Mesenteric fat pad (tissue), 1 donor: ENCODE data around the gene GABARAPL2. TPM values are rescaled to one million over a fixed set of nuclear protein-coding genes. Genes with fewer than 3 reads are reported as not detected.
A peak's percentile ranks its signal among the peaks of the same experiment; 100 is the strongest.
"Not testable (repeated sequence)": the region's sequence is repeated elsewhere in the genome, so short reads cannot be mapped to it uniquely, and the experiment has no call there.

Source experiments
- DNase-seq: peaks from one replicate; pipeline ENCODE4 v3.0.0-alpha.2; 2020; ENCODE audit warnings: low spot score
- total RNA-seq: library from RNA; stranded (reverse); fragmentation: NEBNext Ultra II Directional; extraction: Animal tissue kit (Norgen Biotek cat#: 25700); gene quantifications from one replicate; pipeline ENCODE4 v1.2.1, GENCODE V29; 2021
- donor health status: DM: yes; HTN: yes; CAD: no.

The GABARAPL2 gene
- total RNA-seq, 1 donor from 2014 or later, result 102 TPM

- no peak for DNase-seq
These were observed 25.0 kb downstream of the GABARAPL2 start for GRCh38 chr16:75590920-75591843.

DNA sequence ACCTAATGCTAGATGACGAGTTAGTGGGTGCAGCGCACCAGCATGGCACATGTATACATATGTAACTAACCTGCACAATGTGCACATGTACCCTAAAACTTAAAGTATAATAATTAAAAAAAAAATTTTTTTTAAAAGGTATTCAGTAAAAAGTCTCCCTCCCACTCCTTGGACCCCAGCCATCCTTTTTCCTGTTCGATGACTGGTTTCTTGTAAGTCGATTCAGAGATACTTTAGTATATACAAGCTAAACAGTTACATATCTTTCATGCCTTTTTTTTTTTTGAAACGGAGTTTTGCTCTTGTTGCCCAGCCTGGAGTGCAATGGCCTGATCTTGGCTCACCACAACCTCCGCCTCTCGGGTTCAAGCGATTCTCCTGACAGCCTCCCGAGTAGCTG is 25.7 kb downstream of the GABARAPL2 start:
- DNase-seq, result not testable (repeated sequence)

- DNase-seq, result no peak
These were observed 27.1 kb downstream of the GABARAPL2 start for GRCh38 chr16:75593308-75593707.

DNA sequence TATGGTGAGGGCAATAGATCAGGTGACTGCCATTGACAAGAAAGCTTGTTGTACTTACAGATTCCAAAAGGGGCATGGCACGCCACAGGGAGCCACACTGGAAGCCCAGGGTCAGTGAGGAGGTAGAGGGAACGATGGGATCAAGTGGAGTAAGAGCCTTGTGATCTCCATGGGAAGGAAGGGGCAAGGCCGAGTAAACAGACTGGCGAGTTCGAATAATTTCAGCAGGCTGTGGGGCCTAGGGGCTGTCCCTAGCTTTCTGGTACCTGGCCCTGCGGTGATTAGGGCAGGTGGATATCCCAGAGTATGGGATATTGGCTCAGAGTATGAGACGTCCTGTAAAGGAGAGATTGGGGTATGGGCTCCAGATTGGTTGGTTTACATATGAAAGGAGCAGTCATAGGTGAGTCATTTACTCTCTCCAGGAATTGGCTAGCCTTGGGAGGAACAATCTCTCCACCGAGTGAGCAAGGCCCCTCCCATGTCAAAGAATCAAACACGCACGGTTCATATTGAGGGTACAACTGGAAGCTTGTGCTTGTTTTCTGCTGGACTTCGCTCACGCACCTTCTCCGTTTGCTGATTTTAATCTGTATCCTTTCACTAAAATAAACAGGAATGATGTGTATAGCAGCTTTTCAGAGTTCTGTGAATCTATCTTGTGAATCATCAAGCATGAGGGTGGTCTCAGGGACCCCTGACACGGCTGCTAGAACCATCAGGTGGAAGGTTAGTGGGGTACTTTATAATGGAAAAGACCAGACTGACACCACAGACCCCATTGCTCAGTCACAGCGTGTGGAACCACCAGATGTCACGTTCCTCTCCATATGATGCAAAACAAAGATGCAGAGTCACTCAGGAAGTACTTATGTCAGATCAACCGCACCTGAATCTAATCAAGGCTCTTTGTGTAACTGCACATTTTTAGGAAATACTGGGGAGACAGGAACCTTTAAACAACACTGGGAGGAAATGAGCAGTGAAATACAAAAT is 27.9 kb downstream of the GABARAPL2 start:
- DNase-seq, result no peak

DNA sequence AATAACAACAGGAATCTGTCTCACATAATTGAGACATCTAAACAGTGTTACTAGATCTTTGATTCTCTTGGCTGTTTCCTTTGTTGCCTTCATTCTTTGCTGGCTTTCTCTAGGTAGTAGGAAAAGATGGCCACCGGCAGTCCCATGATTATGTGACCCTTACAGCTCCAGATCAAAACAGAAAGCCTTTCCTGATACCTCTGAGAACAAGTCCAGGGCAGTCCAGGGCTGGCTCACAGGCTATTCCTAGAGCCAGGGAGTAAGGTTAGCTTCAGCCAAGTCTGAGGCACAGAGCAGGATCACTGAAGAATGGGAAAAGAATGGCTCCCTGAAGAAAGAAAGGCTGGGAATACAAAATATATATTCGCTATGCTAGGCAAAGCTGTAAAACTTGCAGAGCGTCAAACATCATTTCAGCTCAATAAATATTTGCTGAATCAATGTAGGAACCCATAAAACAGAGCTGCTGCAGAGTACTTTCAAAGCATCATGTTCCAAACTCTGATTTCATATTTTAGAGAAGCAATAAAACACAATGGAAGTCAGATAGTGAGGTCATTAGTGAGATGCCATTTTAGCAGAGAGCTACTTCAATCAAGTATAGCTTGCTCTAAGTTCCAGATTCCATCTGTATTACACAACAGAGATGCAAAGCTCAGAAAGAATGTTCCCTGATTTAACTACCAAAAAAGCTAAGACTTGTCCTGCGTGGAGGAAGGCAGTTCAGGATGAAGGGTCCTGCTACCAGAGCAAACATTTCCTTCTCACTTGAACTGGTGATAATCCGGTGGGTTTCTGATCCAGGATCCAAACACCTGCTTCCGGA is 33.5 kb downstream of the GABARAPL2 start:
- DNase-seq, result no peak

DNA sequence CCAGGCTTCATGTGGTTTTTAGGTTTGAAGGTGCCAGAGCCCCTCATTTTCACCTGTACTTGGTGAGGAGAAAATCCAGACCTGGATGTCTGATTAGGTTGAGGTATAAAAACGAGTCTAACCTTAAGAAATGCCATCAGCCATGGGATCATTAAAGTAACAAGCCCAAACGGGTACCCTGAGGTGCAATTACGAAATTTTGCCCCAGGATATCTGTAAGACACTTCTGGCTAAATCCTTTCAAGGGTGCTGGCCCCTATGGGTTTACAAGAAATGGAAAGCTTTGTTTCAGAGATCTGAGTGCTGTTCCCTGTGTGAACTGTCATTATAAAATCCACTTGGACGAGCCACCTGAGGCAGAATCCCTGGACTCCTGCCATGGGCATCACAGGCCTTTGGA is 37.1 kb downstream of the GABARAPL2 start:
- DNase-seq, result no peak

- no peak for DNase-seq
These were observed 40.3 kb downstream of the GABARAPL2 start for GRCh38 chr16:75606507-75606906.

DNA sequence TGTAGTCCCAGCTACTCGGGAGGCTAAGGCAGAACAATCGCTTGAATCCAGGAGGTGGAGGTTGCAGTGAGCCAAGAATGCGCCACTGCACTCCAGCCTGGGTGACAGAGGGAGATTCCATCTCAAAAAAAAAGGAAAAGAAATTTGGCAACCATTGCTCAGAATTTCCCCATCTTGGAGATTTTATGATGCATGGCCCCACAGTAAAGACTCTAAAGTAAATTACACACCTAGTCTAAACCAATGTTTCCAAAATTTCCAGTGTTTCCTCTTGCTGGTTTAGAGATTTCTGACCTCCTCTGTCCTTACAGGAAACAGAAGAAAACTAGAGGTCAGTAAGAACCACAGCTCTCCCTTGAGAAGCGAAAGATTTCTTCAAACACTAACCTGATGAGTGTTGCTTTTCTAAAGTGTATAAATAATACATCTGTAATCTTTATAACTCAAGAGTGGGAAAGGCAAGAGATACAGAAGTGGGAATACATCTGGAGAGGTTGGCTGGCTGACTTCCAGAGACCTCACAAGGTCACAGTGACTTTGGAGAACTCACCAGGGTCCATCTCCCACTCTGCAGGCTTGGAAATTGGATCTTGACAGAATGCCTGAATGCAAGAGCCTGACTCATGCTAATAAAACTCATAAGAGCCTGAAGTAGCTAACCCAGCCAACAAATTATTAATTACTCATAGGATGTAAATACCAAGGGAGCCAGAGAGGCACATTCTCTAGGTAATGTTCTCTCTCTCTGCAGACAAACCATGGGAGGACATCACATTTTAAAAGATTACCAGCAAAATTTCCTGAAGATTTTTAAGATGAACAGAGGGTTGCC is 48.1 kb downstream of the GABARAPL2 start:
- DNase-seq, result no peak

- DNase-seq, result no peak
These were observed 49.4 kb downstream of the GABARAPL2 start for GRCh38 chr16:75615619-75616018.

DNA sequence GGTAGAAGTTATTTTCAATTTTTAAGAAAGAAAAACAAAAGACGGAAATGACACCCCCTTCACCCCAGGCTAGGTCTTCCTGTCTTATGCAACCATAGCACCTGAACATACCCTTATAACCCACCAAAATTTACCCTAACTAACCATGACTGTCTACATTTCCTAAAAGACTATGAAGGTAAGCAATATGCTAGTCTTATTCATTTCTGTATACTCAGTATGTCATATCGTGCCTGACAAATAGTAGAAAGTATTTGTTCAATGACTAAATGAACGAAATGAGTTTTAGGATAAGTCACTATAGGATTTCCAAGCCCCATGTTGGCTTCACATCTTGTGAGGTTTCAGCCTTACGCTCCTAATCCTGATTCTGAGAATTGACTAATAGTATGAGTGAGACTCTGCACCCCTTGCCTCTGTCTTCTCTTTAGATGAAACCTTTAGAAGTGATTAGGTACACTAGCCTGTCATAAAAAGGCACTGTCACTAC is 50.4 kb downstream of the GABARAPL2 start:
- no peak for DNase-seq

DNA sequence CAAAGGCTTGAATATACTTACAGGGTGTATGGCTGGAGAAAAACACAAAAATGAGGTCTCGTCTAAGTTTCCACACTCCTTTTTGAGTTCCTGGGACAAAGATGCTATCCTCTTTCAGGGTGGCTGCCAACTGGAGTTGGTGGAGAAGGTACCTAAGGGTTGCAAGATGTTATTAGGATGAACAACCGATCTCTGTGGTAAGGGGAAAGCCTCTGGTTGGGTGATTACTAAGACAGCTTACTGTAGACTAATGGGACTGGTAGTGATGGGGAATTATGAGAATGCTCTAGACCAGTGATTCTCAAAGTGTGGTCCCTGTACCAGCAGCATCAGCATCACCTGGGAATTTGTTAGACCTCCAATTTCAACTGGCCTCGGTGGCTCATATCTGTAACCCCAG is 50.9 kb downstream of the GABARAPL2 start:
- DNase-seq, result no peak

DNA sequence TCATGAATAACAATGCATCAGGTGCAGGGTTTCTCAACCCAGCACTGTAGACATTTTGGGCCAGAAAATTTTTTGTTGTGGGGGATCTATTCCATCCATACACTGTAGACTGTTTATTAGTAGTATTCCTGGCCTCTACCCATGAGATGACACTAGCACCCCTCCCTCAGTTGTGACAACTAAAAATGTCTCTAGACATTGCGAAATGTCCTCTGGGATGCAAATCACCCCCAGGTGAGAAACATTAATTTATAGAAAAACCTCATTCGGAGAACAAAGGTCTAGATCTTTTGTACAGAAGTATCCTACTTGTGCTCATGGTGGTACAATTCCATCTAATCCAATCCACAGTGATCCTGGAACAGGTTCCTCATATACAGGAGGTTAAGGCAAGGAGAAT is 52.6 kb downstream of the GABARAPL2 start:
- DNase-seq, result no peak

- no peak for DNase-seq
These were observed 54.4 kb downstream of the GABARAPL2 start for GRCh38 chr16:75620326-75621169.

DNA sequence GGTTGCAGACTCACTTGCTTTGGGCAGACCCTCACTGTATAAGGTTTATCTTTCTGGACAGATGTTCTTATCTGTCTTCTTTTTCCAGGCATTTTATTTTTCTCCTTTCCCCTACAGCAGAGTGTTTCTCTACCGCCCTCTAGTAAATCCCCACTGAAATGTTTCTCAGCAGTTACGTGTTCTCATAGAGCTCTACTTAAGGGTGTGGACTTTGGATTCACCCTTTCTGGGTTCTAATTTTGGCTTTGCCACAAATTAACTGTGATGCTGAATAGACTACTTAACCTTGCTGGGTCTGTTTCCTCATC is 54.9 kb downstream of the GABARAPL2 start:
- no peak for DNase-seq

DNA sequence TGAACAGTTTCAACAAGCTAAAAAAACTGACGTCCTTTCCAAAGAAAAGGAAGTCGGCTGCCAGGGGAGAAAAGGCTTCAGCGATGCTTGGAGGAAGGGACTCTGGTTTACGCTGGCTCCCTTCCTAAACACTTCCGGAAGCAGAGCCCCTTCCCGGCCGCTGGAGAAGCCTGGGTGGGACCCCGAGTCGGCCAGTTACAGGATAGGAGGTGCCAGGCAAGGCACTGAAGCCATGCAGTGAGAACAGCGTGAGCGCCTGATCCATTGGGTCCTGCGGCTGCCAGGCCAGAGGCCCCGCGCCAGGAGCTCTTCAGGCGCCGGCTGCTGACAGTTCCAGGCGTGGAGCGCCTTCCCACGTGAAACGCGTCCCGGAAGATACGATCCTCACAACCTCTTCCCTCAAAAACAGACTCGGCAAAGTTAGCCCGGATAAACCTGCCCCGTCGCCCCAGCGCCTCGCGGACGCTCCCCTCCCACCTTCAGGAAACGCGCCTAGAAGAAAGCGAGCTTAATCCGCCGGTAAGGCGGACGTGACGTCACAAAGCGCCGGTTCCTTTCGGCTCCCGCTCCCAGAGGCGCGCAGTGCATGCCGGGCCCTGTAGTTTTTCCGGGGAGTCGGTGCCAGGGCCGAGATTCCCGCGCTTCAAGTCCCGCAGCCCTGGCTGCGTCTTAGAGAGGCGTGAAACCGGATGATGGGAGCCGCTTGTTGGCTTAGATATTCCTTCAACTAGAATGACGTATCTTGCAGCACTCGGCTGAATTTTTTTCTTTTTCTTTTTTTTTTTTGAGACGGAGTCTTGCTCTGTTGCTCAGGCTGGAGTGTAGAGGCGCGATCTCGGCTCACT is 56.8 kb downstream of the GABARAPL2 start, which contains the start of gene ADAT1:
TSS of gene ADAT1 (minus strand) at position 521 of the 845 bp plus-strand sequence. CDS start 2,482 bp downstream, outside the sequence.
- DNase-seq, result peak; percentile 100

DNA sequence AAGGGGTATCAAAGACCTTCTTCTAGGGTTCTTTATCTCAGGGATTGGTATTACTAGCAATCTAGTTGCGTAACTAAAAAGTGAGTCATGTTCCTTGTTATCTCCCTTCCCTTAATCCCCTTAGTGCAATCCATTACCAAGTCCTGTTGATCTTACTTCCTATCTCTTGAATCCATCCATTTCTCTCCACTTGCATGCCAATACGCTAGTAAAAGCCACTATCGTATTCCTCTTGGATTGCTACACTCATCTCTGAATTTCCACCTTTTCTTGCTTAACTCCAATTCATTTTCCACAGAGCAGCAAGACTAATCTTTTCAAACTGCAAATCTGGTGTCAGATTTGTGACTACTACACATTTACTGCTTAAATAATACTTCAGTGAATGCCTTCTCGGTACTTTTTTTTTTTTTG is 58.7 kb downstream of the GABARAPL2 start:
- no peak for DNase-seq

DNA sequence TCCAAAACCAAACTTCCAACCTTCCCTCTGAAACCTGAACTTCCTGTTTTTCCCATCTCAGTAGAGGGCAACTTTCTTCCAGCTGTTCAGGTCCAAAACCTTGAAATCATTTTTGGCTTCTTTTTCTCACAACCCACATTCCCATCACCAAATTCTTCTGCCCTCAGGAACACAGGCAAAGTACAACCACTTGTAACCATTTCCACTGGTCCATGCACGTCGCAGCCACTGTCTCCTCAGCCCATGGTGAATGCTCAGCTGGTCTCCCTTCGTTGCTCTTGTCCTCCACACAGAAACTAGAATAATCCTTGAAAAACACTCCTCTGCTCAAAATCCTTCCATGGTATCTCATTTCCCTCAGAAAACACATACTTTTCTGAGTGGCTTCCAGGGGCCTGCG is 60.6 kb downstream of the GABARAPL2 start:
- no peak for DNase-seq
